ENCODE results near the gene SUN2. TPM values are rescaled to one million over a fixed set of nuclear protein-coding genes. Genes with fewer than 3 reads are reported as not detected.

The SUN2 gene
- total and polyA plus RNA-seq, 9 of the 15 experiments (the other 6 are each of a cell fraction or from before 2014, with no cell fraction given) = 0.11 to 42.6 (median 16.7) TPM

DNA sequence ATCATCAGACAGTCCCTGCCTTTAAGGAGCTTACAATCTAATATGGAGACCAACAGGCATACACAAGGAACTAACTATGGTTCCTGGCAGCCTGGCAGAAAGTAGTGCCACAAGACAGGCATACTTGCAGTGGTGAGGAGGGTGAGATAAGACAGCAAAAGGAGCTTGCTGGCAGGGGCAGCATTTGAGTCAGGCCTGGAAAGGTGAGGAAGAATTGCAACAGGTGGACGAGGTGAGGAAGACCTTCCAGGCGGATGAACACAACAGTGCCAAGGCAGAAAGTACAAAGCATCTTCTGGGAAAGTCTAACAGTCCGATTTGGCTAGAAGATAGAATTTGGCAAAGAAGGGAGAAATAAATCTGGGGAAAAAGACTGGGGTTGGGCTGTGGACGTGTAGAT, 33.8 kb upstream of the SUN2 start:
- FAIRE-seq = no peak

More for the DNA sequence above, 33.8 kb upstream of the SUN2 start:
- DNase-seq (ENCODE audit: extremely low read depth in 1 of 4, low spot score in 3 of 4) = no peak
- Histone ChIP-seq H3K27me3 (ENCODE audit: control insufficient read depth in 2 of 2, insufficient read depth in 2 of 2, low read length in 2 of 2) (no peaks in the 10 kb centered on the region), H4K20me1 (replicated peaks; ENCODE audit: control insufficient read depth, insufficient read depth, low read length) (no peaks in the 10 kb centered on the region), H3K4me2 (ENCODE audit: insufficient read depth, low read length) (no peak overlapping the region), H3K9me1 (ENCODE audit: control insufficient read depth, insufficient read depth, low read length) (no peaks in the 10 kb centered on the region), H3K27ac (ENCODE audit: extremely low read depth, low read depth, low read length) (no peak overlapping the region), H3K79me2 (ENCODE audit: control insufficient read depth, insufficient read depth, low read length) (peaks cover 9% of the 10 kb centered on the region), H3K4me1 (replicated peaks in 1 of 2; ENCODE audit: control insufficient read depth in 2 of 2, insufficient read depth in 2 of 2, low read length in 2 of 2) (peaks cover 33 to 47% of the 10 kb centered on the region in 2 experiments), H3K36me3 (ENCODE audit: control insufficient read depth, insufficient read depth, low read length) (no peaks in the 10 kb centered on the region), H3K9ac (ENCODE audit: insufficient read depth in 1 of 2, low read depth in 2 of 2, low read length in 2 of 2) (no peak overlapping the region), H3K4me3 (no peak overlapping the region), H2AFZ (ENCODE audit: low read depth, low read length) (no peak overlapping the region), H3K9me3 (replicated peaks; ENCODE audit: control insufficient read depth, insufficient read depth, low read depth, low read length) (no peaks in the 10 kb centered on the region)
- 81% methylated on average over 3 of the region's 4 CpGs for WGBS (ENCODE audit: insufficient coverage, low coverage, missing lambda C conversion rate)
- ChIA-PET CTCF (ENCODE audit: low intra/inter-chr PET ratio) (no interaction called here), POLR2A (no interaction called here)
- no peak for ATAC-seq
- intact Hi-C loops (cut with micrococcal nuclease) = no loop called here
- BruUV-seq (replicated peaks) = no TSS peak
- in situ Hi-C loops (cut with MboI) = no loop called here
- no peak for TF ChIP-seq DDX20 (tag; IDR thresholded peaks at IDR 0.05; ENCODE audit: low read depth)
- TF ChIP-seq SLC30A9 (CRISPR knock-in tag; IDR thresholded peaks at IDR 0.05) = no peak
- TF ChIP-seq NFRKB (IDR thresholded peaks at IDR 0.05; ENCODE audit: low read depth) = no peak
- TF ChIP-seq ZNF316 (IDR thresholded peaks at IDR 0.05) = peak; percentile 38; the same call in 1 of the 2 replicates
- TF ChIP-seq ZNF445 (CRISPR knock-in tag; IDR thresholded peaks at IDR 0.05; ENCODE audit: low read depth) = no peak
- TF ChIP-seq ZNF444 (CRISPR knock-in tag; IDR thresholded peaks at IDR 0.05) = no peak
- TF ChIP-seq UBTF (IDR thresholded peaks at IDR 0.05; ENCODE audit: borderline replicate concordance in 1 of 2, low read depth in 2 of 2, low read length in 2 of 2) = no peak
